Measurements from ENCODE around the gene SAFB. TPM values are rescaled to one million over a fixed set of nuclear protein-coding genes. Genes with fewer than 3 reads are reported as not detected.
A peak's percentile ranks its signal among the peaks of the same experiment; 100 is the strongest.
"Not testable (repeated sequence)": the region's sequence is repeated elsewhere in the genome, so short reads cannot be mapped to it uniquely, and the experiment has no call there.

Gene SAFB
- total RNA-seq, 1 experiment from 2014 or later = 135 TPM

DNA sequence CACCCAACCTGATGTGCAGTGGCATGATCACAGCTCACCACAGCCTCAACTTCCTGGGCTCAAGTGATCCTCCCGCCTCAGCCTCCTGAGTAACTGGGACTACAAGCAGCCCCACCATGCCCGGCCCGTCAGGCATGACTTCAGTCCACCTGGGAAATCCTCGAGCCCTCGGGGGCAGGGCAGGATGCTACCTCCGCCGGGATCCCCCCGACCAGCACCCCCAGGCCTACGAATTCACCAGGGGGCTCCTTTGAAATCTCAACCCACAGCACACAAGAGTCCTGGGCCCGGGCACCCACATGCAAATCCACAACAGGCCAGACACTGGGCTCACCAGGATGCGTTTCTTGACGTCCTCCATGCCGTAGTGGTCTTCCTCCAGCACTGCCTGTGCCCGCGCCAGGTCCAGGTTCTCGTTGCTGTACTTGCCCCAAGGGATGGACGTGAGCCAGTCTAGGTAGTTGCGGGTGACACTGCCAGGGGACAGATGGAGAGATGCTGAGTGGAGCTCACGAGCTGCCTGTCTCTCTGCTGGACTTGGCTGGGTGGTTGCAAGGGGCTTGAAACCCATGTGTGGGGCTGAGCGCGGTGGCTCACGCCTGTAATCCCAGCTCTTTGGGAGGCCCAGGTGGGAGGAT is 77.7 kb downstream of the SAFB start:
- no peak for DNase-seq (ENCODE audit: unreplicated experiment)
- no TSS peak for BruUV-seq (replicated peaks)
- H3K9me3 Mint-ChIP-seq (ENCODE audit: unreplicated experiment) = no peaks in the 10 kb centered on the region
- ChIA-PET CTCF (interaction anchor here (0.6 kb wide), 1 partner anchor 555 kb away, joined by 3 read pairs; no protein-coding TSS in a partner anchor), POLR2A (interaction anchor here (0.7 to 3.1 kb wide), 2 partner anchors 11 to 18 kb away, joined by 3 to 15 read pairs; partner anchors contain the start of gene RPL36)
- no peak overlapping the region for H3K4me3 Mint-ChIP-seq (ENCODE audit: unreplicated experiment)
- H3K27me3 Mint-ChIP-seq (ENCODE audit: insufficient read depth, unreplicated experiment) = no peaks in the 10 kb centered on the region
- peaks cover 6% of the 10 kb centered on the region for H3K4me1 Mint-ChIP-seq (ENCODE audit: insufficient read depth, unreplicated experiment)
- intact Hi-C loops (cut with micrococcal nuclease) = no loop called here
- H3K36me3 Mint-ChIP-seq (ENCODE audit: insufficient read depth, unreplicated experiment) = peaks cover 89% of the 10 kb centered on the region
- TF ChIP-seq, protein P1, sequence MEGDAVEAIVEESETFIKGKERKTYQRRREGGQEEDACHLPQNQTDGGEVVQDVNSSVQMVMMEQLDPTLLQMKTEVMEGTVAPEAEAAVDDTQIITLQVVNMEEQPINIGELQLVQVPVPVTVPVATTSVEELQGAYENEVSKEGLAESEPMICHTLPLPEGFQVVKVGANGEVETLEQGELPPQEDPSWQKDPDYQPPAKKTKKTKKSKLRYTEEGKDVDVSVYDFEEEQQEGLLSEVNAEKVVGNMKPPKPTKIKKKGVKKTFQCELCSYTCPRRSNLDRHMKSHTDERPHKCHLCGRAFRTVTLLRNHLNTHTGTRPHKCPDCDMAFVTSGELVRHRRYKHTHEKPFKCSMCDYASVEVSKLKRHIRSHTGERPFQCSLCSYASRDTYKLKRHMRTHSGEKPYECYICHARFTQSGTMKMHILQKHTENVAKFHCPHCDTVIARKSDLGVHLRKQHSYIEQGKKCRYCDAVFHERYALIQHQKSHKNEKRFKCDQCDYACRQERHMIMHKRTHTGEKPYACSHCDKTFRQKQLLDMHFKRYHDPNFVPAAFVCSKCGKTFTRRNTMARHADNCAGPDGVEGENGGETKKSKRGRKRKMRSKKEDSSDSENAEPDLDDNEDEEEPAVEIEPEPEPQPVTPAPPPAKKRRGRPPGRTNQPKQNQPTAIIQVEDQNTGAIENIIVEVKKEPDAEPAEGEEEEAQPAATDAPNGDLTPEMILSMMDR (IDR thresholded peaks at IDR 0.05; ENCODE audit: unreplicated experiment) = no peak
- no peak overlapping the region for H3K27ac Mint-ChIP-seq (ENCODE audit: low read depth, unreplicated experiment)

GRCh38 chr19:5702053-5702410 is 79.1 kb downstream of the SAFB start:
- H3K4me1 Mint-ChIP-seq (ENCODE audit: insufficient read depth, unreplicated experiment); POLR2A ChIA-PET; BruUV-seq (replicated peaks); H3K9me3 Mint-ChIP-seq (ENCODE audit: unreplicated experiment); H3K4me3 Mint-ChIP-seq (ENCODE audit: unreplicated experiment); H3K27ac Mint-ChIP-seq (ENCODE audit: low read depth, unreplicated experiment); DNase-seq (ENCODE audit: unreplicated experiment); H3K27me3 Mint-ChIP-seq (ENCODE audit: insufficient read depth, unreplicated experiment); intact Hi-C loops (cut with micrococcal nuclease): not testable (repeated sequence)
- CTCF ChIA-PET = interaction anchor here (0.7 kb wide), 1 partner anchor 13 kb away, joined by 3 read pairs; no protein-coding TSS in a partner anchor
- peaks cover 91% of the 10 kb centered on the region for H3K36me3 Mint-ChIP-seq (ENCODE audit: insufficient read depth, unreplicated experiment)

DNA sequence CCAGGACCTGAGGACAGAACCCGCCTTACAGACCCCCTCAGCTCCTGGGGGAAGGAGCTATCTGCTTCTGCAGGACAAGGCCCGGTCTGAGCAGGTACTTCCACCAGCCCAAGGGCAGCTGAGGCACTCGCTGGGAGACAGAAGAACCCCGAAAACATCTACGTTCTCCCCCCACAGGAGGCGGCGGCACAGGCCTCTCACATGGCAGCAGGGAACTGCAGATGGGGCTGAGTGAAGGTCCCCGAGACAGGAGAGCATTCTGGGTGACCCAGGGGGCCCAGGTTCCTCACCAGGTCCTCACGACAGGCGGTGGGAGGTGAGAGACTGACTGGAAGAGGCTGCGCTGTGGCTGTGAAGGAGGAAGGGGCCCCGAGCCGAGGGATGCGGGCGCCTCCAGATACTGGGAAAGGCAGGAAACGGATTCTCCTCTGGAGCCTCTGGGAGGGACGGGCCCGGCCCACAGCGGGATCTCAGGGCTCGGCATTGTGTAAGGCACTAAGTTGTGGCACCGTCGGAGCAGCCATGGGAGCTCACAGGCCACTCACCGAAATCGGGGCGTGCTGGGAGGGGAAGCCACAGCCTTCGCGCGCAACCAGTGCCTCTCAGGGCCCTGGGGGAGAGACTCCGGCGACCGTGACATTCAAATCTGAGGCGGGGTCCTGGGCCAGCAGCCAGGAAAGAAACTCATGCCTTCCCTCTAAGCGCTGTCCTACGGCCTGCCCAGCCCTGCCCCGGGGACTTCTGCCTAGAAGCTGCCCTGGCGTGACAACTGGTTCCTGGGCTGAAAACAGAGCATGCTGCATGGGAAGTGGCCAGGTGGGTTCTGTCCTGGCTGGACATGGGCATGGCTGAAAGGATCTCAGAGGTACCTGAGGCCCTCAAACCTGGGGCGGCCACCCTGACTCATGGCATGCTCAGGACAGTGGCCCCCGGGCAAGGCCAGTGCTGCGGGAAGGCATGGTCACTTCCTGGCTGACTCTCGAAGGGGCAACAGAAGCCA is 81.2 kb downstream of the SAFB start:
- Mint-ChIP-seq H3K4me3 (ENCODE audit: unreplicated experiment) (no peak overlapping the region), H3K36me3 (ENCODE audit: insufficient read depth, unreplicated experiment) (peaks cover 88% of the 10 kb centered on the region), H3K4me1 (ENCODE audit: insufficient read depth, unreplicated experiment) (peaks cover 6% of the 10 kb centered on the region), H3K9me3 (ENCODE audit: unreplicated experiment) (no peaks in the 10 kb centered on the region), H3K27ac (ENCODE audit: low read depth, unreplicated experiment) (peak overlapping the region; percentile 49), H3K27me3 (ENCODE audit: insufficient read depth, unreplicated experiment) (no peaks in the 10 kb centered on the region)
- TF ChIP-seq, protein P1 (IDR thresholded peaks at IDR 0.05; ENCODE audit: unreplicated experiment) = no peak
- ChIA-PET POLR2A (no interaction called here), CTCF (no interaction called here)
- intact Hi-C loops (cut with micrococcal nuclease) = no loop called here
- BruUV-seq (replicated peaks) = no TSS peak
- DNase-seq (ENCODE audit: unreplicated experiment) = no peak

GRCh38 chr19:5705552-5705951 is 82.7 kb downstream of the SAFB start:
- H3K4me1 Mint-ChIP-seq (ENCODE audit: insufficient read depth, unreplicated experiment) = peaks cover 6% of the 10 kb centered on the region
- peaks cover 90% of the 10 kb centered on the region for H3K36me3 Mint-ChIP-seq (ENCODE audit: insufficient read depth, unreplicated experiment)
- H3K27ac Mint-ChIP-seq (ENCODE audit: low read depth, unreplicated experiment) = no peak overlapping the region

More at GRCh38 chr19:5705552-5705951, 82.7 kb downstream of the SAFB start:
- H3K4me3 Mint-ChIP-seq (ENCODE audit: unreplicated experiment) = no peak overlapping the region
- intact Hi-C loops (cut with micrococcal nuclease) = no loop called here
- BruUV-seq (replicated peaks) = no TSS peak
- ChIA-PET POLR2A (interaction anchor here (0.8 to 1.2 kb wide), 2 partner anchors 13 to 15 kb away, joined by 3 read pairs; no protein-coding TSS in a partner anchor), CTCF (interaction anchor here (0.6 kb wide), 1 partner anchor 14 kb away, joined by 4 read pairs; the partner anchor contains the start of gene LONP1)
- no peaks in the 10 kb centered on the region for H3K27me3 Mint-ChIP-seq (ENCODE audit: insufficient read depth, unreplicated experiment)
- no peak for DNase-seq (ENCODE audit: unreplicated experiment)
- no peaks in the 10 kb centered on the region for H3K9me3 Mint-ChIP-seq (ENCODE audit: unreplicated experiment)
- TF ChIP-seq, protein P1 (IDR thresholded peaks at IDR 0.05; ENCODE audit: unreplicated experiment) = no peak

Measured in MCF 10A (cell line).